HEK293T (cell line): ENCODE results near the gene C15orf40.

Experiments
- ARNT ChIP-seq: fragments of 450-650 bp; IDR thresholded peaks from 2 replicates; pipeline ENCODE4 v1.6.1; 2017; ENCODE audit warnings: mild to moderate bottlenecking
- CTBP1 ChIP-seq: fragments of 450-650 bp; IDR thresholded peaks from 2 replicates; pipeline ENCODE4 v1.6.1; 2016; ENCODE audit warnings: borderline replicate concordance
- ELF4 ChIP-seq: fragments of 450-650 bp; IDR thresholded peaks from 2 replicates; pipeline ENCODE4 v1.6.1; 2017; ENCODE audit warnings: antibody characterized with exemption
- FOXA1 ChIP-seq: fragments of 450-650 bp; IDR thresholded peaks from 2 replicates; pipeline ENCODE4 v1.6.1; 2016; ENCODE audit warnings: mild to moderate bottlenecking
- FOXM1 ChIP-seq: fragments of 450-650 bp; IDR thresholded peaks from 2 replicates; pipeline ENCODE4 v1.6.1; 2017; ENCODE audit warnings: mild to moderate bottlenecking, borderline replicate concordance
- L3MBTL2 ChIP-seq: fragments of 450-650 bp; conservative IDR thresholded peaks from 2 replicates; pipeline ENCODE4 v1.6.1; 2016; ENCODE audit warnings: mild to moderate bottlenecking
- LEF1 ChIP-seq: fragments of 450-650 bp; IDR thresholded peaks from 2 replicates; pipeline ENCODE4 v1.6.1; 2017; ENCODE audit warnings: mild to moderate bottlenecking, borderline replicate concordance
- NFRKB ChIP-seq: fragments of 450-650 bp; IDR thresholded peaks from 2 replicates; pipeline ENCODE4 v1.6.1; 2016; ENCODE audit warnings: mild to moderate bottlenecking, moderate library complexity
- SP1 ChIP-seq: fragments of 450-650 bp; IDR thresholded peaks from 2 replicates; pipeline ENCODE4 v1.6.1; 2017
- SUZ12 ChIP-seq: fragments of 450-650 bp; IDR thresholded peaks from 2 replicates; pipeline ENCODE4 v1.6.1; 2016; ENCODE audit warnings: mild to moderate bottlenecking
- ZNF384 ChIP-seq: fragments of 450-650 bp; IDR thresholded peaks from 2 replicates; pipeline ENCODE4 v1.6.1; 2016
- TF ChIP-seq, protein P1 (sequence below): fragments of 450-650 bp; IDR thresholded peaks from 2 replicates; pipeline ENCODE4 v1.6.1; 2016

DNA sequence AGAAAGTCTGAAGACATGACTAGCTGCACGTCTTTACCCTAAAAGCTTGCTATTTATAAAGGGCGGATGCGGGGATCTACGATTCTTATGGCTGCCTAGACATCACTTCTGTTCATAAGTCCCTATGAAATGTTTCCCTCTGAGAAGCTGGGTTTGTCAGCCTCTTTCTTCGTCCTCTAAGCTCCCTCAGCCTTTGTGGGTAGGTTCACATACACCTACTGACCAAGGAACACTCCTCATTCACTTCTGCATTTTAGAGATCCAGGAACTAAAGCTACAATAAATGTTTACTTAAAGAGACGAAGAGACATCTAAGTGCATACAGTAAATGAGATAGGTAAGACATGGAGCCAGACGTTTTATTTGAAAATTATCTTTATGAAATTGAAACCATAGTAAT is 42.1 kb downstream of the C15orf40 start:
- no peak for TF ChIP-seq CTBP1
- no peak for TF ChIP-seq SUZ12
- TF ChIP-seq FOXA1: no peak
- no peak for TF ChIP-seq SP1
- no peak for TF ChIP-seq ZNF384
- TF ChIP-seq L3MBTL2: no peak
- no peak for TF ChIP-seq ARNT
- no peak for TF ChIP-seq ELF4
- TF ChIP-seq NFRKB: no peak
- no peak for TF ChIP-seq LEF1
- TF ChIP-seq, protein P1, sequence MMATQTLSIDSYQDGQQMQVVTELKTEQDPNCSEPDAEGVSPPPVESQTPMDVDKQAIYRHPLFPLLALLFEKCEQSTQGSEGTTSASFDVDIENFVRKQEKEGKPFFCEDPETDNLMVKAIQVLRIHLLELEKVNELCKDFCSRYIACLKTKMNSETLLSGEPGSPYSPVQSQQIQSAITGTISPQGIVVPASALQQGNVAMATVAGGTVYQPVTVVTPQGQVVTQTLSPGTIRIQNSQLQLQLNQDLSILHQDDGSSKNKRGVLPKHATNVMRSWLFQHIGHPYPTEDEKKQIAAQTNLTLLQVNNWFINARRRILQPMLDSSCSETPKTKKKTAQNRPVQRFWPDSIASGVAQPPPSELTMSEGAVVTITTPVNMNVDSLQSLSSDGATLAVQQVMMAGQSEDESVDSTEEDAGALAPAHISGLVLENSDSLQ: no peak
- TF ChIP-seq FOXM1: no peak
